ENCODE measurements around the gene RPS18. TPM values are rescaled to one million over a fixed set of nuclear protein-coding genes. Genes with fewer than 3 reads are reported as not detected.

Gene RPS18
- total and polyA plus RNA-seq, 4 donors, result 742 to 1,432 (median 1,060) TPM

DNA sequence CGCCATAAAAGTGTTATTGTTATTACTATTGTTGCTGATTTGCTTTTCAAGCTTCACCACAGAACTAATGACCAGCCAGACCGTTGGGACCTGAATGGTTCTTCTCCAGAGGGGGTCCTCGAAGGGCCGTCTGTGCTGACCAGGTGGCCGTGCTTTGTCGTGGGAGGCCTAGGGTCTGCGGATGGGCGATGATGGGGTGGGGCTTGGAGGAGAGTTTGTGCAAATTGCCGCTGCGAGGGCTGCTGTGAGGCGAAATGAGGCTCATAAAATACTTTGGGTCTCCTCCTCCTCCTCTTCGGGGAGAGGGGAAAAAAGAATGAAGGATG lies 51.7 kb downstream of the RPS18 start:
- Histone ChIP-seq H3K9me3 (ENCODE audit: control insufficient read depth in 4 of 4, low read length in 3 of 4) (no peaks in the 10 kb centered on the region), H3K4me3 (ENCODE audit: low read depth in 1 of 3, low read length in 3 of 3) (peak overlapping the region; percentile 36 to 85 (median 72)), H3K36me3 (ENCODE audit: control insufficient read depth in 4 of 4, insufficient read depth in 3 of 4, low read depth in 1 of 4, low read length in 3 of 4) (peaks cover 0 to 16% (median 8%) of the 10 kb centered on the region in 4 donors), H3K9ac (ENCODE audit: low read depth in 1 of 2, low read length in 2 of 2) (no peak overlapping the region), H3K27ac (ENCODE audit: low read depth in 1 of 2, low read length in 2 of 2) (peak overlapping the region; percentile 85 to 86), H3K27me3 (ENCODE audit: control insufficient read depth in 4 of 4, insufficient read depth in 4 of 4, low read length in 3 of 4) (no peaks in the 10 kb centered on the region), H3K4me1 (ENCODE audit: control insufficient read depth in 4 of 4, insufficient read depth in 4 of 4, low read length in 3 of 4) (peaks cover 14 to 39% (median 38%) of the 10 kb centered on the region in 4 donors)
- TF ChIP-seq FOXA1 (IDR thresholded peaks at IDR 0.05), result no peak
- TF ChIP-seq, protein P1, sequence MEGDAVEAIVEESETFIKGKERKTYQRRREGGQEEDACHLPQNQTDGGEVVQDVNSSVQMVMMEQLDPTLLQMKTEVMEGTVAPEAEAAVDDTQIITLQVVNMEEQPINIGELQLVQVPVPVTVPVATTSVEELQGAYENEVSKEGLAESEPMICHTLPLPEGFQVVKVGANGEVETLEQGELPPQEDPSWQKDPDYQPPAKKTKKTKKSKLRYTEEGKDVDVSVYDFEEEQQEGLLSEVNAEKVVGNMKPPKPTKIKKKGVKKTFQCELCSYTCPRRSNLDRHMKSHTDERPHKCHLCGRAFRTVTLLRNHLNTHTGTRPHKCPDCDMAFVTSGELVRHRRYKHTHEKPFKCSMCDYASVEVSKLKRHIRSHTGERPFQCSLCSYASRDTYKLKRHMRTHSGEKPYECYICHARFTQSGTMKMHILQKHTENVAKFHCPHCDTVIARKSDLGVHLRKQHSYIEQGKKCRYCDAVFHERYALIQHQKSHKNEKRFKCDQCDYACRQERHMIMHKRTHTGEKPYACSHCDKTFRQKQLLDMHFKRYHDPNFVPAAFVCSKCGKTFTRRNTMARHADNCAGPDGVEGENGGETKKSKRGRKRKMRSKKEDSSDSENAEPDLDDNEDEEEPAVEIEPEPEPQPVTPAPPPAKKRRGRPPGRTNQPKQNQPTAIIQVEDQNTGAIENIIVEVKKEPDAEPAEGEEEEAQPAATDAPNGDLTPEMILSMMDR (IDR thresholded peaks at IDR 0.05; ENCODE audit: low read depth, low read length, missing input control), result no peak
- no peak for TF ChIP-seq RXRA (IDR thresholded peaks at IDR 0.05)
- no peak for TF ChIP-seq SP1 (IDR thresholded peaks at IDR 0.05)
- no peak for TF ChIP-seq EGR1 (IDR thresholded peaks at IDR 0.05; ENCODE audit: low read depth in 2 of 2)
- no peak for TF ChIP-seq RAD21 (IDR thresholded peaks at IDR 0.05)
- DNase-seq (ENCODE audit: low spot score), result no peak
- WGBS, result 6% methylated on average over 12 of the region's 12 CpGs

DNA sequence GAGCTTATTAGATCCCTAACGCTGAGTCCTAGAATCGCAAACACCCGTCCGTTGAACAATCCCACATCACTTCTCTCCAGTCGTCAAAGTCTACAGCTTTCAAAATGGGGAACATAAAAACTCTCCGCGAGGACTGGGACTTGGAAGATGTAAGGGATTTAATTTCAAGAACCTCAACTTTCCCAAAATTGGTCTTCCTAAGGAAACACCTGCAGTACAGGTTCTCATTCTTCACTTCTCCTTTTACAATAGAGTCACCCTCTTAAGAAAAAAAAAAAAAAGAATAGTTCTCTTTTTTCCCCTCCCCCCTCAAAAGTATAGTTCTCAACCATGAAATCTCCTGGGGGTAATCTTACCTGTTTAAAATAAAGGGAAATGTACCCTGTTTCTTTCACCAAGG lies 52.2 kb downstream of the RPS18 start:
- WGBS, result 30% methylated on average over 7 of the region's 7 CpGs
- Histone ChIP-seq H3K9me3 (ENCODE audit: control insufficient read depth in 4 of 4, low read length in 3 of 4) (no peaks in the 10 kb centered on the region), H3K27me3 (ENCODE audit: control insufficient read depth in 4 of 4, insufficient read depth in 4 of 4, low read length in 3 of 4) (no peaks in the 10 kb centered on the region), H3K4me1 (ENCODE audit: control insufficient read depth in 4 of 4, insufficient read depth in 4 of 4, low read length in 3 of 4) (peaks cover 14 to 33% (median 33%) of the 10 kb centered on the region in 4 donors), H3K4me3 (ENCODE audit: low read depth in 1 of 3, low read length in 3 of 3) (peak overlapping the region in 2 of 3 donors; percentile 72 to 85), H3K36me3 (ENCODE audit: control insufficient read depth in 4 of 4, insufficient read depth in 3 of 4, low read depth in 1 of 4, low read length in 3 of 4) (peaks cover 0 to 12% (median 7%) of the 10 kb centered on the region in 4 donors), H3K27ac (ENCODE audit: low read depth in 1 of 2, low read length in 2 of 2) (peak overlapping the region; percentile 85 to 86), H3K9ac (ENCODE audit: low read depth in 1 of 2, low read length in 2 of 2) (no peak overlapping the region)
- no peak for DNase-seq (ENCODE audit: low spot score)
- TF ChIP-seq, protein P2, sequence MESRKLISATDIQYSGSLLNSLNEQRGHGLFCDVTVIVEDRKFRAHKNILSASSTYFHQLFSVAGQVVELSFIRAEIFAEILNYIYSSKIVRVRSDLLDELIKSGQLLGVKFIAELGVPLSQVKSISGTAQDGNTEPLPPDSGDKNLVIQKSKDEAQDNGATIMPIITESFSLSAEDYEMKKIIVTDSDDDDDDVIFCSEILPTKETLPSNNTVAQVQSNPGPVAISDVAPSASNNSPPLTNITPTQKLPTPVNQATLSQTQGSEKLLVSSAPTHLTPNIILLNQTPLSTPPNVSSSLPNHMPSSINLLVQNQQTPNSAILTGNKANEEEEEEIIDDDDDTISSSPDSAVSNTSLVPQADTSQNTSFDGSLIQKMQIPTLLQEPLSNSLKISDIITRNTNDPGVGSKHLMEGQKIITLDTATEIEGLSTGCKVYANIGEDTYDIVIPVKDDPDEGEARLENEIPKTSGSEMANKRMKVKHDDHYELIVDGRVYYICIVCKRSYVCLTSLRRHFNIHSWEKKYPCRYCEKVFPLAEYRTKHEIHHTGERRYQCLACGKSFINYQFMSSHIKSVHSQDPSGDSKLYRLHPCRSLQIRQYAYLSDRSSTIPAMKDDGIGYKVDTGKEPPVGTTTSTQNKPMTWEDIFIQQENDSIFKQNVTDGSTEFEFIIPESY (IDR thresholded peaks at IDR 0.05), result no peak
- TF ChIP-seq EGR1 (IDR thresholded peaks at IDR 0.05; ENCODE audit: low read depth in 2 of 2), result no peak
- no peak for TF ChIP-seq YY1 (IDR thresholded peaks at IDR 0.05)
- no peak for TF ChIP-seq JUND (IDR thresholded peaks at IDR 0.05)
- no peak for TF ChIP-seq RAD21 (IDR thresholded peaks at IDR 0.05)
- no peak for TF ChIP-seq GABPA (IDR thresholded peaks at IDR 0.05 in 1 of 2, conservative IDR thresholded peaks at IDR 0.05 in 1 of 2)
- no peak for TF ChIP-seq FOXA1 (IDR thresholded peaks at IDR 0.05)
- TF ChIP-seq HNF4G (IDR thresholded peaks at IDR 0.05), result no peak
- no peak for TF ChIP-seq SP1 (IDR thresholded peaks at IDR 0.05)
- TF ChIP-seq, protein P3, sequence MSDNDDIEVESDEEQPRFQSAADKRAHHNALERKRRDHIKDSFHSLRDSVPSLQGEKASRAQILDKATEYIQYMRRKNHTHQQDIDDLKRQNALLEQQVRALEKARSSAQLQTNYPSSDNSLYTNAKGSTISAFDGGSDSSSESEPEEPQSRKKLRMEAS (IDR thresholded peaks at IDR 0.05), result no peak
- TF ChIP-seq, protein P4, sequence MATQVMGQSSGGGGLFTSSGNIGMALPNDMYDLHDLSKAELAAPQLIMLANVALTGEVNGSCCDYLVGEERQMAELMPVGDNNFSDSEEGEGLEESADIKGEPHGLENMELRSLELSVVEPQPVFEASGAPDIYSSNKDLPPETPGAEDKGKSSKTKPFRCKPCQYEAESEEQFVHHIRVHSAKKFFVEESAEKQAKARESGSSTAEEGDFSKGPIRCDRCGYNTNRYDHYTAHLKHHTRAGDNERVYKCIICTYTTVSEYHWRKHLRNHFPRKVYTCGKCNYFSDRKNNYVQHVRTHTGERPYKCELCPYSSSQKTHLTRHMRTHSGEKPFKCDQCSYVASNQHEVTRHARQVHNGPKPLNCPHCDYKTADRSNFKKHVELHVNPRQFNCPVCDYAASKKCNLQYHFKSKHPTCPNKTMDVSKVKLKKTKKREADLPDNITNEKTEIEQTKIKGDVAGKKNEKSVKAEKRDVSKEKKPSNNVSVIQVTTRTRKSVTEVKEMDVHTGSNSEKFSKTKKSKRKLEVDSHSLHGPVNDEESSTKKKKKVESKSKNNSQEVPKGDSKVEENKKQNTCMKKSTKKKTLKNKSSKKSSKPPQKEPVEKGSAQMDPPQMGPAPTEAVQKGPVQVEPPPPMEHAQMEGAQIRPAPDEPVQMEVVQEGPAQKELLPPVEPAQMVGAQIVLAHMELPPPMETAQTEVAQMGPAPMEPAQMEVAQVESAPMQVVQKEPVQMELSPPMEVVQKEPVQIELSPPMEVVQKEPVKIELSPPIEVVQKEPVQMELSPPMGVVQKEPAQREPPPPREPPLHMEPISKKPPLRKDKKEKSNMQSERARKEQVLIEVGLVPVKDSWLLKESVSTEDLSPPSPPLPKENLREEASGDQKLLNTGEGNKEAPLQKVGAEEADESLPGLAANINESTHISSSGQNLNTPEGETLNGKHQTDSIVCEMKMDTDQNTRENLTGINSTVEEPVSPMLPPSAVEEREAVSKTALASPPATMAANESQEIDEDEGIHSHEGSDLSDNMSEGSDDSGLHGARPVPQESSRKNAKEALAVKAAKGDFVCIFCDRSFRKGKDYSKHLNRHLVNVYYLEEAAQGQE (IDR thresholded peaks at IDR 0.05), result no peak
- TF ChIP-seq RXRA (IDR thresholded peaks at IDR 0.05), result no peak
- TF ChIP-seq, protein P1 (IDR thresholded peaks at IDR 0.05; ENCODE audit: low read depth, low read length, missing input control), result no peak
- TF ChIP-seq, protein P5, sequence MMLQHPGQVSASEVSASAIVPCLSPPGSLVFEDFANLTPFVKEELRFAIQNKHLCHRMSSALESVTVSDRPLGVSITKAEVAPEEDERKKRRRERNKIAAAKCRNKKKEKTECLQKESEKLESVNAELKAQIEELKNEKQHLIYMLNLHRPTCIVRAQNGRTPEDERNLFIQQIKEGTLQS (IDR thresholded peaks at IDR 0.05), result no peak
- no peak for TF ChIP-seq HNF4A (conservative IDR thresholded peaks at IDR 0.05)
- no peak for TF ChIP-seq TAF1 (conservative IDR thresholded peaks at IDR 0.05)
- no peak for TF ChIP-seq FOXA2 (IDR thresholded peaks at IDR 0.05)
